ENCODE results near the gene OR6V1.

GRCh38 chr7:143015084-143015483 lies 37.1 kb upstream of the OR6V1 start:
- TF ChIP-seq, protein P1, sequence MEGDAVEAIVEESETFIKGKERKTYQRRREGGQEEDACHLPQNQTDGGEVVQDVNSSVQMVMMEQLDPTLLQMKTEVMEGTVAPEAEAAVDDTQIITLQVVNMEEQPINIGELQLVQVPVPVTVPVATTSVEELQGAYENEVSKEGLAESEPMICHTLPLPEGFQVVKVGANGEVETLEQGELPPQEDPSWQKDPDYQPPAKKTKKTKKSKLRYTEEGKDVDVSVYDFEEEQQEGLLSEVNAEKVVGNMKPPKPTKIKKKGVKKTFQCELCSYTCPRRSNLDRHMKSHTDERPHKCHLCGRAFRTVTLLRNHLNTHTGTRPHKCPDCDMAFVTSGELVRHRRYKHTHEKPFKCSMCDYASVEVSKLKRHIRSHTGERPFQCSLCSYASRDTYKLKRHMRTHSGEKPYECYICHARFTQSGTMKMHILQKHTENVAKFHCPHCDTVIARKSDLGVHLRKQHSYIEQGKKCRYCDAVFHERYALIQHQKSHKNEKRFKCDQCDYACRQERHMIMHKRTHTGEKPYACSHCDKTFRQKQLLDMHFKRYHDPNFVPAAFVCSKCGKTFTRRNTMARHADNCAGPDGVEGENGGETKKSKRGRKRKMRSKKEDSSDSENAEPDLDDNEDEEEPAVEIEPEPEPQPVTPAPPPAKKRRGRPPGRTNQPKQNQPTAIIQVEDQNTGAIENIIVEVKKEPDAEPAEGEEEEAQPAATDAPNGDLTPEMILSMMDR (IDR thresholded peaks at IDR 0.05): no peak
- no peak for TF ChIP-seq POLR2A (IDR thresholded peaks at IDR 0.05)

Data from right lobe of liver (tissue), 4 donors.